IPS-NIHi7 (cell line): ENCODE data around the gene SYT1.

Experiments used
- DNase-seq: peaks from one replicate; pipeline ENCODE4 v3.0.0; 2012; ENCODE audit warnings: mixed read lengths; ENCODE audit errors: extremely low spot score

Gene SYT1

DNA sequence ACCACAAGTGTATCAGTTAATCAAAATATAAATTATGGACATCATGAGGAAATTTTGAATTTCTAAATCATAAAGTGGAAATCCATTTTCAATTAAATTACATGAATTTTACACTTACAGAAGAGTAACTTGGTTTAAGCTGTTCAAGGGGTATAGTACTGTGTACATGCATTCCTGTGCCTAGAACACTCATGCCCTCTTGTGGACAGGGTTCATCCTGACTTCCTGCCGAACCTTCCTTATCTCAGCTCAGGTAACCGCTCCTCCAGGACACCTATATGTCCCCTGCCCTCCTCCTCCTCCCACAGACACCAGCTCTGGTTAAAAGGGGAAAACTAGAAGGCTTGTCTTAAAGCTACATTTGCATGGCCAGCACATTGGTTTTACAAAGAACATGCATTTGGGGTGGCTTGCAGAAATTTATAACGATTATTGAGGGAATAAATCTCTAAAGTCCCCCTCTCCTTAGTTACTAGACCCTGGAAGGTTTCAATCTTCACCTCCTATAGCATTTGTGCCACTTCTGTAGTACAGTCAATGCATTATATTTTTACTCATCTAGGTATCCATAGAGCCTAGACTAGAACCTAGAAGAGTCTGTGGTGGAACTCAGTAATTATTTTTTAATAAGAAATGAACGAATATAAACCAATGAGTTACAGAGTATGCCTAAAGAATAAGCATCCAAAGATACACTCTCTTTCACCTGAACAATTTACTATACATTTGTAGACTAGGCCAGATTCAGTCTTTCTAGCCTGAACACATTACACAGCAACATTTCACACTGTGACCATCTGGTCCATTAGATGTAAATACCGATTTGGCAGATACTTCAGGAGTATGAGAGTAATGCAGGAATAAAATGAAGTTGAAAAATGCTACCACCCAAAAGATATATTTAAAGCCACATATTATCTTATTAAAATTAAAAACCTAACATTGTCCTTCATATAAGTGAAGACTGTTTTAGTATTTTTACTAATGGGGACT is 480.6 kb downstream of the SYT1 start:
- peak; percentile 75 for DNase-seq

DNA sequence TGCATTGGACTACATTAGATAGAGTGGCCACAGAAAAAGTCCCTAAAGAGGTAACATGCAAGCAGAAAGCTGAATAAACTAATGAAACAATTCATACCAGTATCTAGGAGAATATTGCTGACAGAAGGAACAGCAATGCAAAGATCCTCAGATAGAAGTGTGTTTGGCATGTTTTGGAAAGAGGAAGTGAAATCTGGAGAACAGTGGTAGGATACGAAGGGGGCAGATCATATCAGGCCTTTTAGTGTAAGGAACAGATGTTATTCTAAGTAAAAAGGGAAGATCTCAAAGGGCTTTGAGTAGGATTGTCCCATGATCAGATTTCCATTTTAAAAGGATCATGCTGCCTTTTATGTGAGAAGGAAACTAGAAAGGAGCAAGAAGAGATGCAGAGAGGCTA is 483.3 kb downstream of the SYT1 start:
- DNase-seq, result no peak

DNA sequence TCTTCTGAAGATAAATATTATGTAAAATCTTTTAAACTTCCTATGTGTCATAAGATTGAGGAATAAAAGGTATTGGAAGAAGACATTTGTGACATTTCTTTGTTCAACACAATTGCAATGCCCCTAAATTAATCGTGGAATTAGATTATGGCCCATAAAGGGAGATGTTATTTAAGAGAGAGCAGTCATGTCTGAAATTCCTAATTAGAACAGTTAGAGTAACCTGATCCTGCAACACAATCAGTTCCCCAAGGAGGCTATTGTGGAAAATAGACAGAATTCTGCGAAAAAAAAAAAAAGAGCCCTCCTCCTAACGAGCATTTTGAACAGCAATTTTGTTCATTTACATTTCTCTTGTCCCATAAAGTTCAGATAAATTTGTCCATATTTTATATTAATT is 486.7 kb downstream of the SYT1 start:
- no peak for DNase-seq

DNA sequence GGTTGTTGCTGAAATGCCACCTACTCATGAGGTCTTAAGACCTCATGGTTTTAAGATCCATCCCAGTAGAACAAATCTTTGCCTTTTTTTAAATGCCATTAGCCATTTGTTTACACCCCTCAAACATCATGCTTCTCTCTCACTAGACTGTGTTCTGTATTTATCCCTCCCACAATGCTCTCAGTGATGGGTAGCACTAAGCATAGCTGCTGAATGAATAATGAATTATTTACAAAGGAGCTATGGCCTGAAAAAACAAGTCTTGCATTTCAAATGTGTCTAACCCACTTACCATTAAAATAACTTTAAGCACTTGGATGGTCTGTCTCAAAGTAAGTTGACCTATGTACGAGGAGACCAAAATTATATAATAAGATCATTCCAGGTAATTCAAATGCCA is 491.6 kb downstream of the SYT1 start:
- DNase-seq, result no peak

DNA sequence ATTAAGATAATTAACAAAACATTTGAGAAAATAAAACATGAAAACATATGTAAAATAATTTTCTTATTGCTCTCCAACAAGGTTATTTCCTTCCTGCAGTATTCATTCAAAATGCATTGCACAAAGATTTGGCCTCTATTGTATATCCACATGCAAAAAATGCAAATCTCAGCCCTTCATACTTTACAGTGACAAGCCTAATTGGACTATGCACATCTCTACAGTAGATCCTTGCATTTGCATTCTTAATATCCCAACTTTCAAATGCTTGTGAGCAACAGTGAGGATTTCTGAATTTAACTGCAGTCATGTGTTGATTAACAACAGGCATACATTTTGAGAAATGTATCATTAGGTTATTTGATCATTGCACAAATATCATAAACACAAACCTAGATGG is 492.5 kb downstream of the SYT1 start:
- no peak for DNase-seq

DNA sequence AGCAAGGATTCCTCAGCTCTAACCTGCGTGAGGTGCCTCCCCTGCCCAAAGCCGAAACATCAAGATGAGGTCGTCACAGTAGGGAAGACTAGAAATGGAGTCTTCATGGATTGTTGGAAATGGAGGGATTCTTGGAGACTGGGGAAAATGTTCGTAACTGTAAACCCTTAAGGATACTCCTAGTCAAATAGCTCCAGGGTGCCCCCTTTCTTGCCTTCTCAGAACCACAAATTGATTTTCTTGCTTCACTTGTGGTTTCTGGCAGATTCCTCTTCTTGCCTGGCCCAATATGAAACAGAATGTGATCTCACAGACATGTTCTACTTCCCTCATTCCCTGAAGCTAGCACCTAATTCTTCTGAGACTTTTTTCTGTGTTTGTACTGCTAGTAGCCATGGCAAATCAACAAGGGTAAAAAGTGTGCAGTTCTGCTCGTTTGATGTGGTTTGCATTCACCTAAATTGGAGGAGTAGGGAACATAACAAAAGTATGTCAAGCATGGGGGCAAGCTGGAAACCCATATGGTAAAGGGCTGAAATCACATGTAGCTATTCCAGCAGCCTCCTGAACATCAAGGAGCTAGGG is 494.2 kb downstream of the SYT1 start:
- DNase-seq, result peak; percentile 17

DNA sequence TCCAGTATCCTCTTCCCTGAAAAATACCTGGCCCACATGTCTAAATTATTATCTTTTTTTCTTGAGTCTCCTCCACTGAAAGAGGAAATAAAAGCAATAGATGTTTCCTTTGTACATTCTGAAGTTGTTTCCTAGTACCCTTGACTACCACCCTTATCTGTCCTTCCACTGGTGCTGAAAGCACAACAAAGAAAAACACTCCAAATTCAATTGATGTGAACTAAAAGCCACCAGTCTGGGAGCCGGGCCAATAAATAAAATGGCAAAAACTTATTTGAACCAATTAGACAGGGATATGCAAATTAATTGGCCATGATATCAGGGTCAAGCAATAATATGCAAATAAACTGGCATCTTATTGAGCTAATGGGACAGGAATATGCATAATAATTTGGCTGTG is 495.7 kb downstream of the SYT1 start:
- no peak for DNase-seq

DNA sequence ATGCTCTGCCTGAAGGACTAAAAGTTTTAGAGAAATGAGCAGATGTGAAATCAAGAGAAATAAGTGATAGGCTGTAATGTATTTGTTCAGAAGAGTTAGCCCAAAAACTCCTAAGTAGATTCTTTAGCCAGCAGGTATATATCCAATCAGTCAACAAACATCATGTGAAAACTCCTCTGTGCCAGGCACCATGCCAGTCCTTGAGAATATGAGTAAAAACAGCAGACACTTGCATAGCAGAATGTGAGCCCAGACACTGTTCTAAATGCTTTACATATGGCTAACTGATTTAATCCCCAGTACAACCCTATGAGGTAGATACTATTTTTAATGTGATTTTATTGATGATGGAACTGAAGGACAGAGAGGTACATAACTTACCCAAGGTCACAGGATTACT is 496.4 kb downstream of the SYT1 start:
- no peak for DNase-seq

DNA sequence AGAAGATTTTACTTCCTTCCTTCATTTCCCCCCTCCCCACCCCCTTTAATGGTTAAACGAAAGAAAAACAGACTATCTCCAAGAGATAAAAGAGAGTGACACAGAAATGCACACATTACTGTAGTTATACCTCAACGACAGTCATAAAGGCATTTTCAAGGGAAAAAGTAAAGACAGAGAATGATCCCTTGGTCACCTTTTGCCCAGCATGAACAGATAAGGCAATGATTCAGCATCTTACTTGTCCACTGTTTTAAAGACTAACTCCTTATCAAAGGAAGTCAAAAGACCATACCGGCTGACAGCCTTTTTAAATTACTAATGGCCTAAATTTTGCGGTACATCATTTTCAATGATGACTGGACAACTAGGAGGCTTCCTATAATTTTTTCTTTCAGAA is 499.6 kb downstream of the SYT1 start:
- no peak for DNase-seq

DNA sequence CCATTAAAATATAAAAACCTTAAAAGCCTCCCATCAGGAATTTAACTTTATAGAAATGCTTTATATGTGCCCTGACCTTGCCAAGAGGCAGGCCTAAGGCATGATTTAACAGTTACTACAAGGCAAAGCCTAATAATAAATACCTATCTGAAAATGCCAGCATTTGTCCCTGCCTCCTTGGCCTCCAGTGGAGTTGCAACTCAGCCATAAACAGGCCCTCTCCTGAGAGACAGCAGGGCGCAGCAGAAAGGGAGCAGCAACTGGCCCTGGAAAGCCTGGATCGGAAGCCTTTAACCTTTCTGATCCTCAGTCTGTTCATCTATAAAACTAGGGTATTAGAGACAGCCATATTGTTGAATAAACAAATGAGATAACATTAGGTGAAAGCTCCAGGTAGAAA is 501.8 kb downstream of the SYT1 start:
- DNase-seq, result no peak

DNA sequence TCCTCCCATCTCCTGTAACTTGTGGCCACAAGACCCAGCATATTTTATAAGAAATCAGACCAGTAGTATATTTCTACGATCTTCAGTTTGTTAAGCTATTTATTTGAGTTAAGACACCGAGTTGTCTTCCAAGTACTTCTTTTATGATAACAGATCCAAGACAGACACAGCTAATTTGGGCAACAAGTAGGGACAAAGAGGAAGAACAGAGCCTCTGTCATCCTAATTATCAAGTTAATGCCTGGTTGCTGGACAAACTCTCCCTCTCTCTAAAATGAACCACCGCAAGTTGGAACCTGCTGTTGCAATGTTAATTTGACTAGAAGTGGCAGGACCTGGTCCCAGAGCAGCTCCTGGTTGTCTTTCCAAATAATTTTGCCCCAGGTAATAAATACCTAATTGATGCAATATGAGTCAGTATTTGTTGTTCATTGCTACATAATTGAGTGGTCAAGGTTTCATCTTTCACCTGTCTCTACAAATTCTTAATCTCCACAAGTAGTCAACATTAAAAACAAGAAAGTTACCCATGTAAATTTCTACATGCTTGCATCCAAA is 502.5 kb downstream of the SYT1 start:
- DNase-seq, result no peak

DNA sequence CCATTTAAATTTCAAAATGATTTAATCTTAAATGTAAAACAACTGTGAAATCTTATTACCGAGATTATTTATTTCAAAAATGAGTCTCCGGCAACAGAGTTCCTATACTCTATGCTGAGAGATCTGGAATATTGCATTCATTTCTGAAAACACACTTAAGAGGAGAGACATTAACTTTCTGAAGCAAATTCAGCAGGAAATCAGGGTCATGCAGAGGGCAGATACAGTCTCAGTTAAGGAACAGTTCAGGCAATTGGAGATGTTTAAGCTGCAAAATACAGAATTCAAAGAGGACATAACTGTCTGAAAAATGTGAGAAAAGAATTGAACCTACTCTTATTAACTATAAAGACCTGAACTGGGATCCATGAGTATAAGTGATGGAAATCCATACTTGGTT is 505.4 kb downstream of the SYT1 start:
- DNase-seq, result no peak

DNA sequence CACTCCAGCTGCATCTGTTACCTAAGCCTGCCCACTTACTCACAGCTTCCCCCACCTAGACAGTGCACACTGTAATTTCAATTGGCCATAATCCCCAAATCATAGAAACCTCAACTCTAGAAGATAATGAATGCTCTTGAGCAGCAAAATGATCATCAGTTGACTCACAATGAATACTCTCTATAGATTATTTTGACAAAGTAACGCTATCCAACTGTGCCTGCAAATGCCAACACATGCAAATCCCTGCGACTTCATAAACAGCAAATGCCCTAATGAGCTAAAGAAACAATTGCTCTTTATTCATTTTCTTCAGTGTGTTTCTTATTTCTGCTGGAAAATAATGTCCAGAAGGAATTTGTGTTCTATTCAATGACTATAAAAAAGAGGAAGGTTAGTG is 506.7 kb downstream of the SYT1 start:
- no peak for DNase-seq

DNA sequence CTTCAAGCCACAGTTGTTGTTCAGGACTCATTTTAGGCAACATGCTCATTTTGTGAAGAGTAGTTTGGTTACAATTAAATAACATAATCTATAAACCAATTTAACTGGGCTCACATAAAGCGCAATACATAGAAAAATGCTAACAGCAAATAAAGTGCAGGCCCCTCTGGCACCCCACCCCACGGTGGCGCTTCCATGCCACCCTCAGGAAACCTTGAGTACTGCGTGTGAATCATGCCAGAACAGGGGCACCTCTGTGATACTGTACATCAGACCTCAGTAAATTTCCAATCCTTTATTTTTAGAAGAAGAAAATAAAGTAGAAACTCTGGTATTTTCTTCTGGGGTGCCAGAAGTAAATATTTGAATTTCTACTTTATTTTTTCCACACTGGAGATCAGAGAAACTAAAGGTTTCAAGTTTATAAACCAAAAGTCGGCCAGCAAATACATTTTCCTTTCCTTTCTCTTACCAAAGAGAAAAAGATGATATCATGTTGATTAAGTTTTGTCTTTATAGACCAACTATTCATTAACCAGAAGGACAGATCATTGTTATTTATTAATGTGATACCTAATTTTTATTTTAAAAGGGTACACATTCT is 509.4 kb downstream of the SYT1 start:
- peak; percentile 73 for DNase-seq

DNA sequence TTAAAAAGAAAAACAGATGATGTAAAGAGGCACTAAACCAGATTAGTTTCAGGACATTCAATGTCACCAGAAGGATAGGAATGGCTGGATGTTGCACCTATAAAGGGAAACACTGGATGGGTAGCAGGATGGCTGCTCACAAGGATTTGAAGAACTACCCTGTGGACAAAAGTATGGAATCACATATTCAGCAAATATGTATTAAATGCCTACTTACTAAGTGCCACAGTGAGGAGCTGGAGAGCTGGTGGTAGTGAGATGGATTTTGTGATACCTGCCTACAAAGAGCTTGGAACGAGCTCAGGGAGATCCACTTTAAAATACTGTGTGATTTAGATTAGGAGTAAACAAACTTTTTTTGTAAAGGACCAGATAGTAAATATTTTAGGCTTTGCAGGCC is 510.0 kb downstream of the SYT1 start:
- no peak for DNase-seq

DNA sequence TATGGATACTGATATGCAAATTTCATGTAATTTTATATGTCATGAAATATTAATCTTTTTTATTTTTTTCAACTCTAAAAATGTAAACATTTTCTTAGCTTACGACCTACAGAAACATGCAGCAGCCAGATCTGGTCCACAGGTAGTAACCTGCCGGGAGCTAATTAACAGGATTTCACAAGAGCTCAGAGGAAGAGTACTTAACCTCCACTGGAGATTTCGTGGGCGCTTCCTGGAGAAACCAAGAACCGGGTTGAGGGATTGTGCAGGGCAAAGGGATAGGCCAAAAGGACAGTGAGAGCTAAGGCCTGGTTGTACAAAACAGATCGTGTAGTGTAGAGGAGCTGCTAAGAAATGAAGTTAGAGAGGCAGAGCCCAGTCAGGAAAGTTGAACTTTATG is 510.5 kb downstream of the SYT1 start:
- no peak for DNase-seq

DNA sequence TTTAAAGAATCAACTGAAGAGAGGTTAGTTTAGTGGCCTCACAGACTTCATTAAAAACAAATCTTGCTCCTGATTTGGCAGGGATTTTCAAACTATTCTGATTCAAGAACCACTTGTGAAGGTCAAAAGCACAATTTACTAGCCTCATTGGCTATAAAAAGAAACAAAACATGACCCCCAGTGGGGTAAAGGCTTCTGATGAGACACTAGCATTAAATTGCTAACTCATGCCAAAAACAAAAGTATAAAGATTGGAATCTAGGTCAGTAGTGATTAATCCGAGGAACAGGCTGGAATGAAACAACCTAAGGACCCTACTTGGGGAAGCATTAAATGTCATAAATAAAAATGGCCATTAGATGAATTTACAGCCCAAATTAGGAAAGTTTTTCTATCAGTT is 513.9 kb downstream of the SYT1 start:
- DNase-seq, result no peak

DNA sequence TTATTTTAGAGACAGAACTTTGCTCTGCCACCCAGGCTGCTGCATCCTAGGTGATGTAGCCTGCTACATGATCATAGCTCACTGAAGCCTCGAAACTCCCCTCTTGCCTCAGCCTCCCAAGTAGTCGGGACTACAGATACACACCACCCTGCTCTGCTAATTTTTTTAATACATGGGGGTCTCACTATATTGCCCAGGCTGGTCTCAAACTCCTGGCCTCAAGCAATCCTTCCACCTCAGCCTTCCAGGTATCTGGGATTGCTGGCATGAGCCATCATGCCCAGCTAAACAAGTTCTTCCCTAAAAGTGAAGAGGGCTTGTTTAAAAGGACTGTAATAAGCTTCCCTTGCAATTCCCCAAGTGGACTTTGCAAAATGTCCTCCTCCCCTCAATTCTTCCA is 515.8 kb downstream of the SYT1 start:
- no peak for DNase-seq

DNA sequence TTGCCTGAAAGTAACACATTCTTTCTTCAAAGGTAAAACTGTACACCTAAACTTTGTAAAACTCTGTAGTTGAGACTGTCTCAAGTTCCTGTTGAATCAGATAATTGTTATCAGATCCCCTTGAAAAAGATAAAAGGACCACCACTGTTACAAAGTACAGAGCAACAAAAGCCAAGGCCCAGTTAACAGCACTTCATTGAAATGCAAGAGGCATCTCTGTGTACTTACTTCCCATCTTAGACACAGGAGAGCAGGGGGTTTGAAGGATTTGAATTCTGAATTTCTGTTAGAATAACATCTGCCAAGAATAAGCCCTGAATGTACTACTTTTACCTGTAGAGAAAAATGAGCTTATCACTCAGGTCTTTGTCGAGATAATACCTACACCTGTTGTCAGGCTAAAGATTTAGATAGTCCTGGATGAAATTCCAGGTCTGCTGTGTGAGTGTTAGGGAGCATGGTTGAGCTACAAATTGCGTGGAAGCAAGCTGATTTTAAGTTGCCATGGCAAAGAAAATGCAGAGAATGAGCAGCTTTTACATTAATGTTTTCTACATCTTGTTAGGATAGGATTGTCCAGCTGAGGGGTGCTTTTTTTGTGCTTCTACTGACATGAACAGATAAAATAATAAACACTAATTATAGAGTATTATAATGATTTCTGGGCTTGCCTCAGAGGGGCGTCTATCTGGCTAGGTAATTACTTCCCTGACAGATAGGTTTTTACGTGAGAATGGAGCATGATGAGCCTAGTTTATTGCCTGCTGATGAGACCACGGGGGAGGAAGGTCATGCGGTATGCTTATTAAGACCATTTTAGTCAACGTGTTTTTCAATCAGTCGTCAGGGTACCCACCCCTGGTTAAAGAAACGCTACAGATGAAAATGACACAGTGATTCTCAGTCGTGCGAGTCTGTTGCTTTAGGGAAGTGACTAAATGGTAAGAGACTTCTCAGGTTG is 517.0 kb downstream of the SYT1 start:
- DNase-seq, result no peak

DNA sequence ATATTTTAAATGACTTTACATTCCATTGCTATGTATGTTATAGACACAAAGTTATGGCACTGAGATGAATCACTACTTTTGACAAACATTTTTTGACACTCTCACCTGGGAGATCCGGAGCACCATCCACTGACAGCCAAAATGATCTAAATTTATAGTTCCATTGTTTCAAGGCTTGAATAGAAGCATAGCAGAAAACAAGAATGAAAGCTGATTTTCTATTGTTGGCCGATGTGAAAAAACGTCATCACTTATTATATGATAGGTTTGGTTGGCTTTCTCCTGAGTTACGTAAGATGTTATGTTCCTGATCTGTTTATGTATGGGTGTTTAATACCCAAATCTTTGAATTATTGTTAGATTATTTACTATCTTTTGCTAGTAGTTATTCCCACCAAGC is 520.0 kb downstream of the SYT1 start:
- no peak for DNase-seq

DNA sequence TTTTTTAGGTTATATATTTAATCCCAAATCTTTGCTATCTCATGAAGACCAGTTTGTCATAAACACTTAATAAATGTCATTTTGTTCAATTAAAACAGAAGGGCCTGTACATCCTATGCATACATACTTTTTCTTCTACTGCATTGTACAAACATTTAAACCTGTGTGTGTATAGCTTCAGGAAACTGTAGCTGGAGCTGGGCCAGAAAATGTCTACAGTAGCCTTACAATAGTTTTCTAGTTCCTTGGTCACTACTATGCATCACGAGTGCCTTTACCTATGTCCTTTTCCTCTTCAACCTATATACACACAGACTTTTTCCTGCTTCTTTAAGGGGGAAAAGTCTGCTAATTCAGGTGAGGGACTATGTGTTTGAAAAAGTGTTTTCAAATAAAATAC is 523.4 kb downstream of the SYT1 start:
- DNase-seq, result no peak

DNA sequence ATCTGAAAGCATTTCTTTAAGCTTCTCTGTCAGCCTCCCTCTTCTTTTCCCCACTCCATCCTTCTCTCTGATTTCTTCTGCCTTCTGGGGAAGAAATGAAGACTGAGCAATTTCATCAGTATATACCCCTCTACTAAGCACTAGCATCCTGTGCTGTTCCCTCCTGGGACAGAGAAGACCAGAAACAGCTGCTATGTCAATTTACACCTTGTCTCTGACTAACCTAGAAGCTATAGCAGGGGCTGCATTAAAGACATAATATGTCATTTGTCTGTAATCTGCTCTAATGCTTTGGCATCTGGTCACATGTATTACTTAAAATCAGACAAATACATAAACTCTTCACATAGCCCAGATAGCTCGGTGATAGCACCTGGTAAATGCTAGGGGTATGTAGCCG is 529.3 kb downstream of the SYT1 start:
- DNase-seq, result no peak
